ENCODE results near the gene CDCP2.

- no peak for TF ChIP-seq CTCF (IDR thresholded peaks at IDR 0.05; ENCODE audit: poor library complexity)
- TF ChIP-seq EZH2 (IDR thresholded peaks at IDR 0.05; ENCODE audit: borderline replicate concordance), result no peak
- no peak for TF ChIP-seq EZH2phosphoT487 (IDR thresholded peaks at IDR 0.05; ENCODE audit: low read depth, severe bottlenecking, unreplicated experiment)
These were observed 8.4 kb downstream of the CDCP2 start for GRCh38 chr1:54144366-54144765.

Measured in hepatocyte (in vitro differentiated cells).